Left lung (tissue), 10 donors: Measurements from ENCODE around the gene ZNF423. TPM values are rescaled to one million over a fixed set of nuclear protein-coding genes. Genes with fewer than 3 reads are reported as not detected.
A peak's percentile ranks its signal among the peaks of the same experiment; 100 is the strongest.

Experiments
- ATAC-seq: fragments of 200-7000 bp; cut with Tn5 transposase; one replicate; pipeline ENCODE4 v1.9.1; 2020; ENCODE audit warnings: moderate library complexity
- DNase-seq, 4 donors: peaks; one replicate each; pipeline ENCODE4 v3.0.0-alpha.2; 2013 to 2020
- H3K27ac ChIP-seq, 2 donors: fragments of 200-600 bp; sonication (generic) in 1 of 2; one replicate each; pipeline versions ENCODE4 v1.5.0 to v1.8.0; 2020 to 2021
- H3K27me3 ChIP-seq, 2 donors: fragments of 200-600 bp; sonication (generic) in 1 of 2; one replicate each; pipeline versions ENCODE4 v1.5.0 to v1.8.0; 2020 to 2021
- H3K36me3 ChIP-seq, 2 donors: fragments of 200-600 bp; sonication (generic) in 1 of 2; one replicate each; pipeline versions ENCODE4 v1.5.0 to v1.8.0; 2020 to 2021
- H3K4me1 ChIP-seq, 2 donors: fragments of 200-600 bp; one replicate each; pipeline ENCODE4 v1.8.0; 2021
- H3K4me3 ChIP-seq, 2 donors: fragments of 200-600 bp; sonication (generic) in 1 of 2; one replicate each; pipeline versions ENCODE4 v1.5.0 to v1.8.0; 2020 to 2021; ENCODE audit warnings: mild to moderate bottlenecking in 1 of 2
- H3K9me3 ChIP-seq, 2 donors: fragments of 200-600 bp; sonication (generic) in 1 of 2; one replicate each; pipeline versions ENCODE4 v1.5.0 to v1.8.0; 2020 to 2021
- CTCF ChIP-seq, 2 donors: fragments of 200-600 bp; sonication (generic) in 1 of 2; IDR thresholded peaks; one replicate each; pipeline versions ENCODE4 v1.5.0 to v1.8.0; 2021; ENCODE audit warnings: antibody characterized with exemption in 2 of 2
- intact Hi-C, 2 donors: fragments of 100-400 bp; cut with DNase I; formaldehyde crosslinking; loops; one replicate each; pipeline versions ENCODE4 v1.11.2 to v1.14.2; 2022
- polyA plus RNA-seq, 6 donors: library from polyadenylated mRNA; unstranded; fragments of 120-200 nt; gene quantifications; one replicate each; pipeline ENCODE4 v1.2.1, GENCODE V29; 2013; ENCODE audit not compliant: insufficient read length in 6 of 6
- total RNA-seq, 2 donors: library from RNA; stranded (reverse); fragmentation: NEBNext Ultra II Directional; extraction: Animal tissue kit (Norgen Biotek cat#: 25700); gene quantifications; one replicate each; pipeline ENCODE4 v1.2.1, GENCODE V29; 2021
- donor health status: DM: no; HTN: yes; CAD: no.
- donor health status: DM: no; HTN: no; CAD: no.

ZNF423 gene
- total and polyA plus RNA-seq, 8 donors = 7.8 to 30.5 (median 26.6) TPM

GRCh38 chr16:49592546-49593423, 263.1 kb downstream of the ZNF423 start:
- H3K4me3 ChIP-seq = no peak overlapping the region
- no peaks in the 10 kb centered on the region for H3K36me3 ChIP-seq
- no peak overlapping the region for H3K27ac ChIP-seq
- DNase-seq = no peak
- ATAC-seq = peak; percentile 68
- TF ChIP-seq CTCF (IDR thresholded peaks at IDR 0.05) = peak; percentile 58 to 68
- intact Hi-C loops = no loop called here
- H3K27me3 ChIP-seq = no peaks in the 10 kb centered on the region
- no peaks in the 10 kb centered on the region for H3K9me3 ChIP-seq
- peaks cover 0 to 3% of the 10 kb centered on the region in 2 donors for H3K4me1 ChIP-seq

DNA sequence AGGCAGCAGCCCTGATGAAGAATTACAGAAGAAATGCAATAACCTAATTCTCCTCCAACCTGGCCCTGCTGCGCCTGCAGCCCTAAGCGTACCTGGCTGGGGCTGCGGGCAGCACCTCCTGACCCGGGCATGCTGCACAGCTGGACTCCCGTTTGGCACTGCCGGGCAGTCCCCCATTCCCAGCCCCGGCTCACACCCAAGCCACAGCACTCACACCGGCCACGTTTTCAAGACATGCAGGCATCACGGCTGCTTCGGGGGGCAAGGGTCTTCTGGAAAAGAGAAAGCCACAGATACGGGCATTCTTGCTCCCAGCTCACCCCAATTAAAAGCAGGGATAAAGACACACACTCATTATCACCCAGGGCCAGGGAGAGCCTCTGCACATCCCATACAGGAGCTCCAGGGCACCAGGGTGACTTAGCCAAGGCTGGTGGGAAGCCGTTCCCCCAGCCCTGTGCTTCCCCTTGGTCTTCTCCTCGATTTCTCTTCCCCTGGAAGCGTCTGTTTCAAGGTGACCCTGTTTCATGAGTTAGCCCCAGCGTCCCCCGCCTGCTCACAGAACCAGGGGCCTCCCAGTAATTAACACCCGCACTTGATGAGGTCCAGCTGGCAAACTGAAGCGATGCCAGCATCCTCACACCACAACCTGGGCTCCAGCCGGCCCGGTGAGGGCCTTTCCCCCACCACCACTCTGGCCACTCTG, 265.6 kb downstream of the ZNF423 start:
- H3K36me3 ChIP-seq = no peaks in the 10 kb centered on the region

GRCh38 chr16:49589544-49590031, 266.3 kb downstream of the ZNF423 start:
- no peaks in the 10 kb centered on the region for H3K4me1 ChIP-seq
- H3K27ac ChIP-seq = no peak overlapping the region
- H3K27me3 ChIP-seq = no peaks in the 10 kb centered on the region
- intact Hi-C loops = no loop called here
- no peak for DNase-seq
- H3K4me3 ChIP-seq = no peak overlapping the region
- H3K9me3 ChIP-seq = no peaks in the 10 kb centered on the region
- no peak for ATAC-seq
- TF ChIP-seq CTCF (IDR thresholded peaks at IDR 0.05) = no peak
- H3K36me3 ChIP-seq = no peaks in the 10 kb centered on the region

More for the DNA sequence above, 265.6 kb downstream of the ZNF423 start:
- ATAC-seq = no peak
- H3K4me1 ChIP-seq = no peaks in the 10 kb centered on the region
- intact Hi-C loops = no loop called here
- DNase-seq = no peak
- H3K4me3 ChIP-seq = no peak overlapping the region
- H3K9me3 ChIP-seq = no peaks in the 10 kb centered on the region
- no peak overlapping the region for H3K27ac ChIP-seq
- H3K27me3 ChIP-seq = no peaks in the 10 kb centered on the region
- no peak for TF ChIP-seq CTCF (IDR thresholded peaks at IDR 0.05)

GRCh38 chr16:49588729-49589384, 267.1 kb downstream of the ZNF423 start:
- no peak for DNase-seq
- Histone ChIP-seq H3K9me3 (no peaks in the 10 kb centered on the region), H3K27ac (no peak overlapping the region), H3K27me3 (no peaks in the 10 kb centered on the region), H3K4me1 (no peaks in the 10 kb centered on the region), H3K36me3 (no peaks in the 10 kb centered on the region), H3K4me3 (no peak overlapping the region)
- ATAC-seq = no peak
- intact Hi-C loops = no loop called here
- no peak for TF ChIP-seq CTCF (IDR thresholded peaks at IDR 0.05)
